ENCODE data around the gene AIFM1. TPM values are rescaled to one million over a fixed set of nuclear protein-coding genes. Genes with fewer than 3 reads are reported as not detected.

Gene AIFM1
- total RNA-seq, 3 donors from 2014 or later = 45.3 to 66.9 (median 50.0) TPM

GRCh38 chrX:130097507-130098209 is 68.0 kb downstream of the AIFM1 start:
- peak; percentile 88 for ATAC-seq
- H3K4me1 ChIP-seq (ENCODE audit: low read depth) = peaks cover 19% of the 10 kb centered on the region
- no peaks in the 10 kb centered on the region for H3K9me3 ChIP-seq
- H3K36me3 ChIP-seq (ENCODE audit: low read depth) = no peaks in the 10 kb centered on the region
- intact Hi-C loops (cut with DNase I, micrococcal nuclease) = no loop called here
- H3K4me3 ChIP-seq = no peak overlapping the region
- no peak for TF ChIP-seq CTCF (IDR thresholded peaks at IDR 0.05)
- DNase-seq = peak; percentile 75 to 84 (median 82)

GRCh38 chrX:130095249-130096030 is 70.2 kb downstream of the AIFM1 start:
- H3K36me3 ChIP-seq (ENCODE audit: low read depth) = no peaks in the 10 kb centered on the region
- no peak overlapping the region for H3K4me3 ChIP-seq
- DNase-seq = no peak
- peaks cover 19% of the 10 kb centered on the region for H3K4me1 ChIP-seq (ENCODE audit: low read depth)
- intact Hi-C loops (cut with DNase I, micrococcal nuclease) = no loop called here
- TF ChIP-seq CTCF (IDR thresholded peaks at IDR 0.05) = no peak
- no peak for ATAC-seq
- H3K9me3 ChIP-seq = no peaks in the 10 kb centered on the region

GRCh38 chrX:130094696-130095095 is 70.9 kb downstream of the AIFM1 start:
- ATAC-seq (no peak), DNase-seq (peak in 1 of 3 donors; percentile 58)
- H3K4me1 ChIP-seq (ENCODE audit: low read depth) = peaks cover 19% of the 10 kb centered on the region
- H3K9me3 ChIP-seq = no peaks in the 10 kb centered on the region
- H3K36me3 ChIP-seq (ENCODE audit: low read depth) = no peaks in the 10 kb centered on the region
- no peak for TF ChIP-seq CTCF (IDR thresholded peaks at IDR 0.05)
- intact Hi-C loops (cut with DNase I, micrococcal nuclease) = no loop called here
- H3K4me3 ChIP-seq = no peak overlapping the region

- DNase-seq (no peak), ATAC-seq (peak; percentile 22)
- Histone ChIP-seq H3K4me3 (no peak overlapping the region), H3K36me3 (ENCODE audit: low read depth) (no peaks in the 10 kb centered on the region), H3K4me1 (ENCODE audit: low read depth) (peaks cover 10% of the 10 kb centered on the region), H3K9me3 (no peaks in the 10 kb centered on the region)
- no peak for TF ChIP-seq CTCF (IDR thresholded peaks at IDR 0.05)
- intact Hi-C loops (cut with DNase I, micrococcal nuclease) = no loop called here
Observed at GRCh38 chrX:130093271-130093670, 72.4 kb downstream of the AIFM1 start.

GRCh38 chrX:130091980-130092522 is 73.6 kb downstream of the AIFM1 start:
- no peak overlapping the region for H3K4me3 ChIP-seq

More at GRCh38 chrX:130091980-130092522, 73.6 kb downstream of the AIFM1 start:
- H3K4me1 ChIP-seq (ENCODE audit: low read depth) = peaks cover 6% of the 10 kb centered on the region
- no peaks in the 10 kb centered on the region for H3K36me3 ChIP-seq (ENCODE audit: low read depth)
- intact Hi-C loops (cut with DNase I, micrococcal nuclease) = no loop called here
- H3K9me3 ChIP-seq = no peaks in the 10 kb centered on the region
- ATAC-seq (peak; percentile 89), DNase-seq (peak; percentile 69 to 93 (median 85))
- TF ChIP-seq CTCF (IDR thresholded peaks at IDR 0.05) = no peak

All from mucosa of descending colon (tissue), 3 donors.